SK-N-SH (cell line): Measurements from ENCODE around the gene RASSF9.

Experiments
- CTCF ChIP-seq: fragments of 200-600 bp; sonication (generic); IDR thresholded peaks from 2 replicates; pipeline ENCODE4 v1.6.1; 2017; ENCODE audit warnings: antibody characterized with exemption, mild to moderate bottlenecking, moderate library complexity
- EP300 ChIP-seq, 2 experiments: IDR thresholded peaks; 2 replicates each; pipeline versions ENCODE4 v1.4.0 to v1.6.1; 2012; ENCODE audit warnings: borderline replicate concordance in 1 of 2, low read depth in 1 of 2, low read length in 1 of 2
- EZH2phosphoT487 ChIP-seq: fragments of 200-600 bp; sonication (generic); IDR thresholded peaks from 2 replicates; pipeline ENCODE4 v1.6.1; 2017; ENCODE audit warnings: low read depth, mixed run types, mild to moderate bottlenecking, antibody characterized with exemption, moderate library complexity, borderline replicate concordance
- JUND ChIP-seq: IDR thresholded peaks from 2 replicates; pipeline ENCODE4 v1.4.0; 2012
- NRF1 ChIP-seq: IDR thresholded peaks from 2 replicates; pipeline ENCODE4 v1.6.1; 2012; ENCODE audit warnings: low read depth, mild to moderate bottlenecking, low read length
- POLR2AphosphoS5 ChIP-seq: IDR thresholded peaks from 2 replicates; pipeline ENCODE4 v1.6.1; 2012; ENCODE audit warnings: low read depth, low read length
- RAD21 ChIP-seq: IDR thresholded peaks from 2 replicates; pipeline ENCODE4 v1.6.1; 2012; ENCODE audit warnings: mild to moderate bottlenecking, low read length
- SMC3 ChIP-seq: IDR thresholded peaks from 2 replicates; pipeline ENCODE4 v1.6.1; 2012; ENCODE audit warnings: low read depth, low read length, improper control_type of control experiment
- TF ChIP-seq, protein P1 (sequence below): fragments of 150-350 bp; IDR thresholded peaks from 2 replicates; pipeline ENCODE4 v1.6.1; 2017; ENCODE audit warnings: antibody characterized with exemption, low read length, low read depth, borderline replicate concordance
- TF ChIP-seq, protein P2 (sequence below): IDR thresholded peaks from 2 replicates; pipeline ENCODE4; 2012

- TF ChIP-seq CTCF = no peak
- TF ChIP-seq, protein P1, sequence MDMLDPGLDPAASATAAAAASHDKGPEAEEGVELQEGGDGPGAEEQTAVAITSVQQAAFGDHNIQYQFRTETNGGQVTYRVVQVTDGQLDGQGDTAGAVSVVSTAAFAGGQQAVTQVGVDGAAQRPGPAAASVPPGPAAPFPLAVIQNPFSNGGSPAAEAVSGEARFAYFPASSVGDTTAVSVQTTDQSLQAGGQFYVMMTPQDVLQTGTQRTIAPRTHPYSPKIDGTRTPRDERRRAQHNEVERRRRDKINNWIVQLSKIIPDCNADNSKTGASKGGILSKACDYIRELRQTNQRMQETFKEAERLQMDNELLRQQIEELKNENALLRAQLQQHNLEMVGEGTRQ = no peak
- TF ChIP-seq EZH2phosphoT487 = no peak
- TF ChIP-seq, protein P2, sequence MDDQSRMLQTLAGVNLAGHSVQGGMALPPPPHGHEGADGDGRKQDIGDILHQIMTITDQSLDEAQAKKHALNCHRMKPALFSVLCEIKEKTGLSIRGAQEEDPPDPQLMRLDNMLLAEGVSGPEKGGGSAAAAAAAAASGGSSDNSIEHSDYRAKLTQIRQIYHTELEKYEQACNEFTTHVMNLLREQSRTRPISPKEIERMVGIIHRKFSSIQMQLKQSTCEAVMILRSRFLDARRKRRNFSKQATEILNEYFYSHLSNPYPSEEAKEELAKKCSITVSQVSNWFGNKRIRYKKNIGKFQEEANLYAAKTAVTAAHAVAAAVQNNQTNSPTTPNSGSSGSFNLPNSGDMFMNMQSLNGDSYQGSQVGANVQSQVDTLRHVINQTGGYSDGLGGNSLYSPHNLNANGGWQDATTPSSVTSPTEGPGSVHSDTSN = no peak
- TF ChIP-seq POLR2AphosphoS5 = no peak
- TF ChIP-seq RAD21 = no peak
- TF ChIP-seq SMC3 = no peak
- no peak for TF ChIP-seq NRF1
- no peak for TF ChIP-seq JUND
- TF ChIP-seq EP300 (IDR thresholded peaks at IDR 0.05; ENCODE audit: borderline replicate concordance in 1 of 2, low read depth in 1 of 2, low read length in 1 of 2) = no peak
Measured at GRCh38 chr12:85779768-85780167, 56.4 kb downstream of the RASSF9 start.
